ENCODE data around the gene ABHD17A. TPM values are rescaled to one million over a fixed set of nuclear protein-coding genes. Genes with fewer than 3 reads are reported as not detected.

Gene ABHD17A
- total RNA-seq, 1 experiment from 2014 or later = 39.5 TPM

DNA sequence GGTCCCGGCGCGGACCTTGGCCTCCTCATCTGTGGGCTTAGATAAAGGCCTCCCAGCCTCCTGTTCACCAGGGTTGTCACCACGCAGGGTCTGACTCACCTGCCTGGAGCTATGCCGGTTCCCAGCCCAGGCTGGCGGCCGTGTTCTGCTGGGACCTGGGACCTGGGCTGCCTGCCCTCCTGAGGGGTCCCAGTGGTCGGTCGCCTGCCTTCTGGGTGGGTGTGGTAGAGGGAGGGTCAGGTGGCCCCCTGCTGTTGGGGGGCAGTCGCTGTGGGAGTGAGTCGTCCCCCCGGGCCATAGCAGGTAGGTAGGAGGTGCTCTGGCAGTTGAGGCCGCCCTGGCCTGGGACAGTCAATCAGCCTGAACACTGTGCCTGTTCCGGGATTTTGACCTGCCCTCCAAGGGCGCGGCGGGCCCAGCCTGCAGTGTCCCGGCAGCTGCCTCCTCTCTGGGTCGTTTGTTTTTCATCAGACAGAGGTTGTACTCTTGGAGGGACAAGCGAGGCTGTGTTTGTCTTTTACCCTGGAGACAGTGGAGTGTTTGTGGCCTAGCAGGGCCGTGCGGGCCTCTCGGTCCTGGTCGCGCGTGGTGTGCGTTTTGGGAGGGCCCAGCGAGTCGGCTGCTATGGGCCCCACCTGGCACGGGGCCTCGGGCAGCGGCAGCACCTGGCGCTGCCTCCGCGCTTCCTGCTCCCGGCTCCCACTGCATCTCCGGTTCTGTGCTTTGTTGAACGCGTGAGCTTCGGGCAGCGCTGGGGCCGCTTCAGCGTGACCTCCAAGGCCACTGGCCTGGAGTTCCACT, 22.5 kb upstream of the ABHD17A start:
- TF ChIP-seq, protein P1, sequence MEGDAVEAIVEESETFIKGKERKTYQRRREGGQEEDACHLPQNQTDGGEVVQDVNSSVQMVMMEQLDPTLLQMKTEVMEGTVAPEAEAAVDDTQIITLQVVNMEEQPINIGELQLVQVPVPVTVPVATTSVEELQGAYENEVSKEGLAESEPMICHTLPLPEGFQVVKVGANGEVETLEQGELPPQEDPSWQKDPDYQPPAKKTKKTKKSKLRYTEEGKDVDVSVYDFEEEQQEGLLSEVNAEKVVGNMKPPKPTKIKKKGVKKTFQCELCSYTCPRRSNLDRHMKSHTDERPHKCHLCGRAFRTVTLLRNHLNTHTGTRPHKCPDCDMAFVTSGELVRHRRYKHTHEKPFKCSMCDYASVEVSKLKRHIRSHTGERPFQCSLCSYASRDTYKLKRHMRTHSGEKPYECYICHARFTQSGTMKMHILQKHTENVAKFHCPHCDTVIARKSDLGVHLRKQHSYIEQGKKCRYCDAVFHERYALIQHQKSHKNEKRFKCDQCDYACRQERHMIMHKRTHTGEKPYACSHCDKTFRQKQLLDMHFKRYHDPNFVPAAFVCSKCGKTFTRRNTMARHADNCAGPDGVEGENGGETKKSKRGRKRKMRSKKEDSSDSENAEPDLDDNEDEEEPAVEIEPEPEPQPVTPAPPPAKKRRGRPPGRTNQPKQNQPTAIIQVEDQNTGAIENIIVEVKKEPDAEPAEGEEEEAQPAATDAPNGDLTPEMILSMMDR (IDR thresholded peaks at IDR 0.05; ENCODE audit: unreplicated experiment) = no peak
- ChIA-PET CTCF (interaction anchor here (0.6 to 1.2 kb wide), 3 partner anchors 21 to 162 kb away, joined by 3 to 5 read pairs (median 3); no protein-coding TSS in a partner anchor), POLR2A (interaction anchor here (0.6 to 1.1 kb wide), 7 partner anchors 11 to 711 kb away, joined by 3 to 4 read pairs (median 3); no protein-coding TSS in a partner anchor)
- no TSS peak for BruUV-seq (replicated peaks)
- H3K4me3 Mint-ChIP-seq (ENCODE audit: unreplicated experiment) = peak overlapping the region; percentile 66
- peaks cover 4% of the 10 kb centered on the region for H3K36me3 Mint-ChIP-seq (ENCODE audit: insufficient read depth, unreplicated experiment)
- peak overlapping the region; percentile 85 for H3K27ac Mint-ChIP-seq (ENCODE audit: low read depth, unreplicated experiment)
- peak; percentile 69 for DNase-seq (ENCODE audit: unreplicated experiment)
- no peaks in the 10 kb centered on the region for H3K27me3 Mint-ChIP-seq (ENCODE audit: insufficient read depth, unreplicated experiment)
- no peaks in the 10 kb centered on the region for H3K9me3 Mint-ChIP-seq (ENCODE audit: unreplicated experiment)
- peaks cover 6% of the 10 kb centered on the region for H3K4me1 Mint-ChIP-seq (ENCODE audit: insufficient read depth, unreplicated experiment)
- intact Hi-C loops (cut with micrococcal nuclease) = loop anchor here (5.0 kb wide), 1 partner anchor 35 kb away; no protein-coding TSS in a partner anchor

DNA sequence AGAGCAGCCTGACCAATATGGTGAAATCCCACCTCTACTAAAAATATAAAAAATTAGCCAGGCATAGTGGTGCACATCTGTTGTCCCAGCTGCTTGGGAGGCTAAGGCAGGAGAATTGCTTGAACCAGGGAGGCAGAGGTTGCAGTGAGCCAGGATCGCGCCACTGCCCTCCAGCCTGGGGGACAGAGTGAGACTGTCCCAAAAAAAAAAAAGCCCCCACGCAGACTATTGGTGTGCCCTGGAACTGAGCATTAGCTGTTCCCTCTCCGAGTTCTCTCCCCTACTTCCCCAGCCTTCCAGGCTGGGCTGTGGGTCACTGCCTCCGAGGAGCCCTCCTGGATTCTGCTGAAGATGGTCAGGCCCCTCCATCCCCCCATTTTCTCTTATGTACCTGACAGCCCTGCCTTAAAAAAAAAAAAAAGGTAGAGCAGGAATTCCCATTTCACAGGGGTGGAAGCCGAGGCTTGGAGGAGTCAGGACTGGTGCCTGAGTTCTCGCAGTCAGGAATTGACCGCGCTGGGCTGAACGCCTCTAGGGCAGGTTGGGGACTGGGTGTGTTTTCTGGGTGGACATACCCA, 21.8 kb upstream of the ABHD17A start:
- peak overlapping the region; percentile 66 for H3K4me3 Mint-ChIP-seq (ENCODE audit: unreplicated experiment)
- ChIA-PET POLR2A (interaction anchor here (0.6 to 1.3 kb wide), 8 partner anchors 10 to 717 kb away, joined by 3 to 4 read pairs (median 3); no protein-coding TSS in a partner anchor), CTCF (no interaction called here)
- H3K9me3 Mint-ChIP-seq (ENCODE audit: unreplicated experiment) = no peaks in the 10 kb centered on the region
- intact Hi-C loops (cut with micrococcal nuclease) = loop anchor here (5.0 kb wide), 1 partner anchor 35 kb away; no protein-coding TSS in a partner anchor
- H3K36me3 Mint-ChIP-seq (ENCODE audit: insufficient read depth, unreplicated experiment) = peaks cover 4% of the 10 kb centered on the region
- no TSS peak for BruUV-seq (replicated peaks)
- TF ChIP-seq, protein P1 (IDR thresholded peaks at IDR 0.05; ENCODE audit: unreplicated experiment) = no peak
- H3K27me3 Mint-ChIP-seq (ENCODE audit: insufficient read depth, unreplicated experiment) = no peaks in the 10 kb centered on the region
- peak overlapping the region; percentile 85 for H3K27ac Mint-ChIP-seq (ENCODE audit: low read depth, unreplicated experiment)
- DNase-seq (ENCODE audit: unreplicated experiment) = no peak
- H3K4me1 Mint-ChIP-seq (ENCODE audit: insufficient read depth, unreplicated experiment) = peaks cover 6% of the 10 kb centered on the region

GRCh38 chr19:1905863-1906375, 20.6 kb upstream of the ABHD17A start:
- peak overlapping the region; percentile 82 for H3K4me3 Mint-ChIP-seq (ENCODE audit: unreplicated experiment)
- H3K27me3 Mint-ChIP-seq (ENCODE audit: insufficient read depth, unreplicated experiment) = no peaks in the 10 kb centered on the region
- CTCF ChIA-PET = interaction anchor here (0.6 kb wide), 1 partner anchor 1130 kb away, joined by 3 read pairs; no protein-coding TSS in a partner anchor
- POLR2A ChIA-PET = interaction anchor here (0.6 to 1.4 kb wide), 8 partner anchors 9 to 903 kb away, joined by 3 to 4 read pairs (median 3); no protein-coding TSS in a partner anchor
- H3K36me3 Mint-ChIP-seq (ENCODE audit: insufficient read depth, unreplicated experiment) = peaks cover 4% of the 10 kb centered on the region
- peak overlapping the region; percentile 93 for H3K27ac Mint-ChIP-seq (ENCODE audit: low read depth, unreplicated experiment)
- peaks cover 6% of the 10 kb centered on the region for H3K4me1 Mint-ChIP-seq (ENCODE audit: insufficient read depth, unreplicated experiment)
- intact Hi-C loops (cut with micrococcal nuclease) = loop anchor here (5.0 kb wide), 1 partner anchor 34 kb away; no protein-coding TSS in a partner anchor
- TF ChIP-seq, protein P1 (IDR thresholded peaks at IDR 0.05; ENCODE audit: unreplicated experiment) = no peak
- no peak for DNase-seq (ENCODE audit: unreplicated experiment)
- TSS peak; percentile 63 for BruUV-seq (replicated peaks)
- H3K9me3 Mint-ChIP-seq (ENCODE audit: unreplicated experiment) = no peaks in the 10 kb centered on the region
